Measurements from ENCODE around the gene DNAJC28. TPM values are rescaled to one million over a fixed set of nuclear protein-coding genes. Genes with fewer than 3 reads are reported as not detected.

Gene DNAJC28
- total and polyA plus RNA-seq, 4 donors, result 0.83 to 3.2 (median 2.7) TPM

GRCh38 chr21:33522953-33523349 is 31.4 kb upstream of the DNAJC28 start:
- 80% methylated on average over 1 of the region's 1 CpG for WGBS
- no peaks in the 10 kb centered on the region for H3K27me3 ChIP-seq (ENCODE audit: control insufficient read depth in 4 of 4, insufficient read depth in 4 of 4, low read length in 3 of 4)
- no peak overlapping the region for H3K4me3 ChIP-seq (ENCODE audit: low read depth in 1 of 3, low read length in 3 of 3)
- H3K9me3 ChIP-seq (ENCODE audit: control insufficient read depth in 4 of 4, low read length in 3 of 4), result no peaks in the 10 kb centered on the region
- no peak for TF ChIP-seq CTCF (IDR thresholded peaks at IDR 0.05; ENCODE audit: low read depth, low read length, missing input control)
- no peak for TF ChIP-seq RXRA (IDR thresholded peaks at IDR 0.05)
- no peak for TF ChIP-seq GABPA (IDR thresholded peaks at IDR 0.05 in 1 of 2, conservative IDR thresholded peaks at IDR 0.05 in 1 of 2)
- no peak for TF ChIP-seq EGR1 (IDR thresholded peaks at IDR 0.05; ENCODE audit: low read depth in 2 of 2)
- no peak for DNase-seq (ENCODE audit: low spot score)
- peaks cover 0 to 2% (median 0%) of the 10 kb centered on the region in 4 donors for H3K4me1 ChIP-seq (ENCODE audit: control insufficient read depth in 4 of 4, insufficient read depth in 4 of 4, low read length in 3 of 4)
- no peak overlapping the region for H3K27ac ChIP-seq (ENCODE audit: low read depth in 1 of 2, low read length in 2 of 2)
- no peak overlapping the region for H3K9ac ChIP-seq (ENCODE audit: low read depth in 1 of 2, low read length in 2 of 2)
- peaks cover 20 to 43% (median 30%) of the 10 kb centered on the region in 4 donors for H3K36me3 ChIP-seq (ENCODE audit: control insufficient read depth in 4 of 4, insufficient read depth in 3 of 4, low read depth in 1 of 4, low read length in 3 of 4)

GRCh38 chr21:33522297-33522952 is 30.9 kb upstream of the DNAJC28 start:
- no peak overlapping the region for H3K27ac ChIP-seq (ENCODE audit: low read depth in 1 of 2, low read length in 2 of 2)
- H3K27me3 ChIP-seq (ENCODE audit: control insufficient read depth in 4 of 4, insufficient read depth in 4 of 4, low read length in 3 of 4), result no peaks in the 10 kb centered on the region
- H3K4me1 ChIP-seq (ENCODE audit: control insufficient read depth in 4 of 4, insufficient read depth in 4 of 4, low read length in 3 of 4), result peaks cover 0 to 2% (median 0%) of the 10 kb centered on the region in 4 donors
- no peaks in the 10 kb centered on the region for H3K9me3 ChIP-seq (ENCODE audit: control insufficient read depth in 4 of 4, low read length in 3 of 4)
- peaks cover 15 to 43% (median 30%) of the 10 kb centered on the region in 4 donors for H3K36me3 ChIP-seq (ENCODE audit: control insufficient read depth in 4 of 4, insufficient read depth in 3 of 4, low read depth in 1 of 4, low read length in 3 of 4)
- H3K9ac ChIP-seq (ENCODE audit: low read depth in 1 of 2, low read length in 2 of 2), result no peak overlapping the region
- DNase-seq (ENCODE audit: low spot score), result no peak
- WGBS, result 93% methylated on average over 5 of the region's 5 CpGs
- no peak overlapping the region for H3K4me3 ChIP-seq (ENCODE audit: low read depth in 1 of 3, low read length in 3 of 3)
- TF ChIP-seq, protein P1, sequence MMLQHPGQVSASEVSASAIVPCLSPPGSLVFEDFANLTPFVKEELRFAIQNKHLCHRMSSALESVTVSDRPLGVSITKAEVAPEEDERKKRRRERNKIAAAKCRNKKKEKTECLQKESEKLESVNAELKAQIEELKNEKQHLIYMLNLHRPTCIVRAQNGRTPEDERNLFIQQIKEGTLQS (IDR thresholded peaks at IDR 0.05), result no peak
- no peak for TF ChIP-seq GABPA (IDR thresholded peaks at IDR 0.05 in 1 of 2, conservative IDR thresholded peaks at IDR 0.05 in 1 of 2)
- no peak for TF ChIP-seq FOXA1 (IDR thresholded peaks at IDR 0.05)
- no peak for TF ChIP-seq TAF1 (conservative IDR thresholded peaks at IDR 0.05)
- TF ChIP-seq, protein P2, sequence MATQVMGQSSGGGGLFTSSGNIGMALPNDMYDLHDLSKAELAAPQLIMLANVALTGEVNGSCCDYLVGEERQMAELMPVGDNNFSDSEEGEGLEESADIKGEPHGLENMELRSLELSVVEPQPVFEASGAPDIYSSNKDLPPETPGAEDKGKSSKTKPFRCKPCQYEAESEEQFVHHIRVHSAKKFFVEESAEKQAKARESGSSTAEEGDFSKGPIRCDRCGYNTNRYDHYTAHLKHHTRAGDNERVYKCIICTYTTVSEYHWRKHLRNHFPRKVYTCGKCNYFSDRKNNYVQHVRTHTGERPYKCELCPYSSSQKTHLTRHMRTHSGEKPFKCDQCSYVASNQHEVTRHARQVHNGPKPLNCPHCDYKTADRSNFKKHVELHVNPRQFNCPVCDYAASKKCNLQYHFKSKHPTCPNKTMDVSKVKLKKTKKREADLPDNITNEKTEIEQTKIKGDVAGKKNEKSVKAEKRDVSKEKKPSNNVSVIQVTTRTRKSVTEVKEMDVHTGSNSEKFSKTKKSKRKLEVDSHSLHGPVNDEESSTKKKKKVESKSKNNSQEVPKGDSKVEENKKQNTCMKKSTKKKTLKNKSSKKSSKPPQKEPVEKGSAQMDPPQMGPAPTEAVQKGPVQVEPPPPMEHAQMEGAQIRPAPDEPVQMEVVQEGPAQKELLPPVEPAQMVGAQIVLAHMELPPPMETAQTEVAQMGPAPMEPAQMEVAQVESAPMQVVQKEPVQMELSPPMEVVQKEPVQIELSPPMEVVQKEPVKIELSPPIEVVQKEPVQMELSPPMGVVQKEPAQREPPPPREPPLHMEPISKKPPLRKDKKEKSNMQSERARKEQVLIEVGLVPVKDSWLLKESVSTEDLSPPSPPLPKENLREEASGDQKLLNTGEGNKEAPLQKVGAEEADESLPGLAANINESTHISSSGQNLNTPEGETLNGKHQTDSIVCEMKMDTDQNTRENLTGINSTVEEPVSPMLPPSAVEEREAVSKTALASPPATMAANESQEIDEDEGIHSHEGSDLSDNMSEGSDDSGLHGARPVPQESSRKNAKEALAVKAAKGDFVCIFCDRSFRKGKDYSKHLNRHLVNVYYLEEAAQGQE (IDR thresholded peaks at IDR 0.05), result no peak
- TF ChIP-seq NR2F2 (IDR thresholded peaks at IDR 0.05), result no peak
- TF ChIP-seq YY1 (IDR thresholded peaks at IDR 0.05), result no peak
- no peak for TF ChIP-seq EGR1 (IDR thresholded peaks at IDR 0.05; ENCODE audit: low read depth in 2 of 2)
- TF ChIP-seq HNF4G (IDR thresholded peaks at IDR 0.05), result no peak
- TF ChIP-seq SP1 (IDR thresholded peaks at IDR 0.05), result no peak
- TF ChIP-seq, protein P3, sequence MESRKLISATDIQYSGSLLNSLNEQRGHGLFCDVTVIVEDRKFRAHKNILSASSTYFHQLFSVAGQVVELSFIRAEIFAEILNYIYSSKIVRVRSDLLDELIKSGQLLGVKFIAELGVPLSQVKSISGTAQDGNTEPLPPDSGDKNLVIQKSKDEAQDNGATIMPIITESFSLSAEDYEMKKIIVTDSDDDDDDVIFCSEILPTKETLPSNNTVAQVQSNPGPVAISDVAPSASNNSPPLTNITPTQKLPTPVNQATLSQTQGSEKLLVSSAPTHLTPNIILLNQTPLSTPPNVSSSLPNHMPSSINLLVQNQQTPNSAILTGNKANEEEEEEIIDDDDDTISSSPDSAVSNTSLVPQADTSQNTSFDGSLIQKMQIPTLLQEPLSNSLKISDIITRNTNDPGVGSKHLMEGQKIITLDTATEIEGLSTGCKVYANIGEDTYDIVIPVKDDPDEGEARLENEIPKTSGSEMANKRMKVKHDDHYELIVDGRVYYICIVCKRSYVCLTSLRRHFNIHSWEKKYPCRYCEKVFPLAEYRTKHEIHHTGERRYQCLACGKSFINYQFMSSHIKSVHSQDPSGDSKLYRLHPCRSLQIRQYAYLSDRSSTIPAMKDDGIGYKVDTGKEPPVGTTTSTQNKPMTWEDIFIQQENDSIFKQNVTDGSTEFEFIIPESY (IDR thresholded peaks at IDR 0.05), result no peak
- TF ChIP-seq FOXA2 (IDR thresholded peaks at IDR 0.05), result no peak
- TF ChIP-seq CTCF (IDR thresholded peaks at IDR 0.05; ENCODE audit: low read depth, low read length, missing input control), result no peak
- TF ChIP-seq RAD21 (IDR thresholded peaks at IDR 0.05), result no peak
- TF ChIP-seq HNF4A (conservative IDR thresholded peaks at IDR 0.05), result no peak
- no peak for TF ChIP-seq JUND (IDR thresholded peaks at IDR 0.05)
- TF ChIP-seq, protein P4, sequence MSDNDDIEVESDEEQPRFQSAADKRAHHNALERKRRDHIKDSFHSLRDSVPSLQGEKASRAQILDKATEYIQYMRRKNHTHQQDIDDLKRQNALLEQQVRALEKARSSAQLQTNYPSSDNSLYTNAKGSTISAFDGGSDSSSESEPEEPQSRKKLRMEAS (IDR thresholded peaks at IDR 0.05), result no peak
- TF ChIP-seq RXRA (IDR thresholded peaks at IDR 0.05), result no peak
